Right lobe of liver (tissue), 6 donors: Measurements from ENCODE around the gene LRRC1. TPM values are rescaled to one million over a fixed set of nuclear protein-coding genes. Genes with fewer than 3 reads are reported as not detected.

Experiments used
- ATAC-seq, 4 donors: fragments of 200-7000 bp; cut with Tn5 transposase; one replicate each; pipeline ENCODE4 v1.9.1; 2020; ENCODE audit warnings: mild to moderate bottlenecking in 4 of 4, moderate library complexity in 4 of 4
- DNase-seq, 3 donors: peaks; one replicate each; pipeline ENCODE4 v3.0.0-alpha.2; 2020
- H3K27ac ChIP-seq, 3 donors: fragments of 200-600 bp; one replicate each; pipeline ENCODE4 v1.8.0; 2022
- H3K27me3 ChIP-seq, 2 donors: fragments of 200-600 bp; one replicate each; pipeline ENCODE4 v1.8.0; 2022
- H3K36me3 ChIP-seq, 4 donors: fragments of 200-600 bp; sonication (generic) in 1 of 4; one replicate each; pipeline versions ENCODE4 v1.5.1 to v1.8.0; 2017 to 2022; ENCODE audit warnings: control low read depth in 1 of 4
- H3K4me1 ChIP-seq, 4 donors: fragments of 200-600 bp; sonication (generic) in 1 of 4; one replicate each; pipeline versions ENCODE4 v1.5.1 to v1.8.0; 2017 to 2022; ENCODE audit warnings: control low read depth in 1 of 4
- H3K4me3 ChIP-seq, 3 donors: fragments of 200-600 bp; one replicate each; pipeline ENCODE4 v1.8.0; 2022
- H3K9me3 ChIP-seq, 4 donors: fragments of 200-600 bp; sonication (generic) in 1 of 4; one replicate each; pipeline versions ENCODE4 v1.5.1 to v1.8.0; 2017 to 2022; ENCODE audit warnings: control low read depth in 1 of 4
- POLR2A ChIP-seq: fragments of 450-650 bp; IDR thresholded peaks from one replicate; pipeline ENCODE4 v1.6.1; 2017; ENCODE audit warnings: antibody characterized with exemption, mild to moderate bottlenecking
- WGBS: methylation state at CpG from one replicate; pipeline ENCODE4 v1.1.6; 2018; ENCODE audit warnings: low coverage, low lambda C conversion rate; ENCODE audit not compliant: insufficient coverage; ENCODE audit errors: missing lambda C conversion rate; 5-methylcytosine and 5-hydroxymethylcytosine counted together
- intact Hi-C, 2 donors: fragments of 100-400 bp; cut with DNase I; formaldehyde crosslinking; loops; one replicate each; pipeline versions ENCODE4 v1.11.2 to v1.14.1; 2022
- long read RNA-seq: library from polyadenylated mRNA; unstranded; transcript quantifications from one replicate; pipeline ENCODE4 v2.0.0, GENCODE V29; 2019
- total RNA-seq, 6 experiments: library from RNA; depleted of rRNA in 2 of 6; stranded (reverse); fragments of >200 nt in 2 of 6; fragmentation: NEBNext Ultra II Directional in 3 of 6; extraction: Animal tissue kit (Norgen Biotek cat#: 25700) in 3 of 6; gene quantifications; one replicate each; pipeline versions ENCODE4 v1.1.0 to v1.2.4, GENCODE V29; 2016 to 2023
- TF ChIP-seq, protein P1 (sequence below), 4 donors: fragments of 200-600 bp in 3 of 4; fragments of 450-650 bp in 1 of 4; IDR thresholded peaks; one replicate each; pipeline versions ENCODE4 v1.5.1 to v1.8.0; 2016 to 2022; ENCODE audit warnings: antibody characterized with exemption in 4 of 4, mild to moderate bottlenecking in 2 of 4
- donor health status: DM: no; HTN: yes; CAD: no.
- donor health status: DM: no; HTN: no; CAD: no.
- donor health status: DM: no; HTN: no; CAD: no.
- donor health status: DM: no; HTN: yes; CAD: no.
- donor health status: DM: no; HTN: yes; CAD: no.

LRRC1 gene
- 1 to 10 TPM in 4 of 6 experiments, under 1 TPM in 2; 0.46 to 3.2 (median 1.4) TPM for total RNA-seq
- long read RNA-seq, result 0 reads

DNA sequence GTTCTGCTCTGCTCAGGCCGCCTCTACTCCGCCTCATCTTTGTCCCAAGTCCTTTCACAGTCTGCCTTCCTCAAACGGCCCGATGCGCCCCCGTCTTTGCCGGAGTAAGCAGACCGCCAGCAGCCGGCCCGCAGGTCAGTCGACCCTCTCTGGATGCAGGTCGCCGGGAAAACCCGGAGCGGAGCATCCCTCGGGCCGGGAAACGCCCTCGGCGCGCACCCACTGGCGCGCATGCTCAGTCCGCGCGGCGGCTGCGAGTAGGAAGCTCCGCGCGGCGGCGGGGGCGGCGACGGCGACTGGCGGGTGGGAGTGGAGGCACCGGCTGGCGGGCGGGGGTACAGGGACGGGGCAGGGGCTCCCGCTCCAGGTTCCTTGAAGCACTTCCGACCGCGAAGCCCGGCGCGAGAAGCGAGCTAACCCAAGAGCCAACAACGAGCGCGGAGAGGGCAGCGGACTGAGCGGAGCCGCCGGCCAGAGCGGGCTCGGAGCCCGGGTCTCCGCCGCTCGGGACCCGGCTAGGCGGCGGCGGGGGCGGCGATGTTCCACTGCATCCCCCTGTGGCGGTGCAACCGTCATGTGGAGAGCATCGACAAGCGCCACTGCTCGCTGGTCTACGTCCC lies at the start of gene LRRC1:
TSS of gene LRRC1 (plus strand) at position 286 of the 620 bp plus-strand sequence. CDS start at position 538, 252 bp downstream.
- Histone ChIP-seq H3K4me1 (peaks cover 0 to 21% (median 5%) of the 10 kb centered on the region in 4 donors), H3K27me3 (peaks cover 0 to 4% of the 10 kb centered on the region in 2 donors), H3K4me3 (peak within 1 kb of the TSS; percentile 68 to 73 (median 72)), H3K36me3 (no peaks in the 10 kb centered on the region), H3K9me3 (no peaks in the 10 kb centered on the region), H3K27ac (peak within 1 kb of the TSS in 1 of 3 donors; percentile 15)
- peak; percentile 87 to 93 (median 90) for DNase-seq
- peak; percentile 41 for TF ChIP-seq POLR2A
- TF ChIP-seq, protein P1, sequence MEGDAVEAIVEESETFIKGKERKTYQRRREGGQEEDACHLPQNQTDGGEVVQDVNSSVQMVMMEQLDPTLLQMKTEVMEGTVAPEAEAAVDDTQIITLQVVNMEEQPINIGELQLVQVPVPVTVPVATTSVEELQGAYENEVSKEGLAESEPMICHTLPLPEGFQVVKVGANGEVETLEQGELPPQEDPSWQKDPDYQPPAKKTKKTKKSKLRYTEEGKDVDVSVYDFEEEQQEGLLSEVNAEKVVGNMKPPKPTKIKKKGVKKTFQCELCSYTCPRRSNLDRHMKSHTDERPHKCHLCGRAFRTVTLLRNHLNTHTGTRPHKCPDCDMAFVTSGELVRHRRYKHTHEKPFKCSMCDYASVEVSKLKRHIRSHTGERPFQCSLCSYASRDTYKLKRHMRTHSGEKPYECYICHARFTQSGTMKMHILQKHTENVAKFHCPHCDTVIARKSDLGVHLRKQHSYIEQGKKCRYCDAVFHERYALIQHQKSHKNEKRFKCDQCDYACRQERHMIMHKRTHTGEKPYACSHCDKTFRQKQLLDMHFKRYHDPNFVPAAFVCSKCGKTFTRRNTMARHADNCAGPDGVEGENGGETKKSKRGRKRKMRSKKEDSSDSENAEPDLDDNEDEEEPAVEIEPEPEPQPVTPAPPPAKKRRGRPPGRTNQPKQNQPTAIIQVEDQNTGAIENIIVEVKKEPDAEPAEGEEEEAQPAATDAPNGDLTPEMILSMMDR (IDR thresholded peaks at IDR 0.05), result no peak
- ATAC-seq, result peak; percentile 89 to 93 (median 92)
- 0% methylated on average over 2 of the region's 75 CpGs for WGBS
- intact Hi-C loops, result no loop called here

- TF ChIP-seq, protein P1 (IDR thresholded peaks at IDR 0.05), result no peak
- H3K27ac ChIP-seq, result no peak overlapping the region
- ATAC-seq, result no peak
- no peaks in the 10 kb centered on the region for H3K4me1 ChIP-seq
- no peaks in the 10 kb centered on the region for H3K27me3 ChIP-seq
- H3K9me3 ChIP-seq, result no peaks in the 10 kb centered on the region
- intact Hi-C loops, result no loop called here
- WGBS, result 21% methylated on average over 3 of the region's 3 CpGs
- no peaks in the 10 kb centered on the region for H3K36me3 ChIP-seq
- no peak for DNase-seq
- H3K4me3 ChIP-seq, result no peak overlapping the region
Observed at GRCh38 chr6:53746442-53747103, 48.2 kb upstream of the LRRC1 start.

- no peak overlapping the region for H3K4me3 ChIP-seq
- TF ChIP-seq POLR2A, result no peak
- TF ChIP-seq, protein P1 (IDR thresholded peaks at IDR 0.05), result no peak
- intact Hi-C loops, result no loop called here
- no peaks in the 10 kb centered on the region for H3K4me1 ChIP-seq
- no peaks in the 10 kb centered on the region for H3K27me3 ChIP-seq
- 57% methylated on average over 2 of the region's 2 CpGs for WGBS
- H3K9me3 ChIP-seq, result no peaks in the 10 kb centered on the region
- ATAC-seq (no peak), DNase-seq (no peak)
- no peak overlapping the region for H3K27ac ChIP-seq
- H3K36me3 ChIP-seq, result no peaks in the 10 kb centered on the region
Observed at GRCh38 chr6:53750052-53750650, 44.7 kb upstream of the LRRC1 start.

- ATAC-seq (no peak), DNase-seq (no peak)
- Histone ChIP-seq H3K27ac (no peak overlapping the region), H3K9me3 (no peaks in the 10 kb centered on the region), H3K4me3 (no peak overlapping the region), H3K27me3 (no peaks in the 10 kb centered on the region), H3K4me1 (no peaks in the 10 kb centered on the region), H3K36me3 (no peaks in the 10 kb centered on the region)
- WGBS, result 0% methylated on average over 1 of the region's 1 CpG
- TF ChIP-seq, protein P1 (IDR thresholded peaks at IDR 0.05), result no peak
- no peak for TF ChIP-seq POLR2A
- intact Hi-C loops, result no loop called here
Observed at GRCh38 chr6:53751417-53751816, 43.4 kb upstream of the LRRC1 start.
